Gastroesophageal sphincter (tissue), 4 donors: ENCODE data around the gene LDAF1. TPM values are rescaled to one million over a fixed set of nuclear protein-coding genes. Genes with fewer than 3 reads are reported as not detected.

ENCODE experiments used
- ATAC-seq: fragments of 150-250 bp; one replicate; pipeline ENCODE4 v1.9.1; 2016; ENCODE audit warnings: mild to moderate bottlenecking, moderate library complexity
- H3K27ac ChIP-seq, 4 donors: fragments of 200-600 bp; sonication (generic) in 3 of 4; 1 replicate in 3 of 4; 2 replicates in 1 of 4; pipeline ENCODE4 v1.5.1; 2016 to 2019
- H3K27me3 ChIP-seq: fragments of 200-600 bp; sonication (generic); one replicate; pipeline ENCODE4 v1.5.1; 2019
- H3K36me3 ChIP-seq, 2 donors: fragments of 200-600 bp; sonication (generic); one replicate each; pipeline ENCODE4 v1.5.1; 2019; ENCODE audit warnings: control low read depth in 1 of 2
- H3K4me1 ChIP-seq, 3 donors: fragments of 200-600 bp; sonication (generic); 1 replicate in 2 of 3; 2 replicates in 1 of 3; pipeline ENCODE4 v1.5.1; 2016 to 2019; ENCODE audit warnings: control low read depth in 2 of 3
- H3K4me3 ChIP-seq, 2 donors: fragments of 200-600 bp; sonication (generic); one replicate each; pipeline ENCODE4 v1.5.1; 2019; ENCODE audit warnings: mild to moderate bottlenecking in 1 of 2, moderate library complexity in 1 of 2
- H3K9me3 ChIP-seq, 3 donors: fragments of 200-600 bp; sonication (generic); one replicate each; pipeline ENCODE4 v1.5.1; 2017 to 2019; ENCODE audit warnings: control low read depth in 2 of 3
- CTCF ChIP-seq, 4 experiments: fragments of 200-600 bp in 2 of 4; fragments of 450-650 bp in 2 of 4; sonication (generic) in 1 of 4; IDR thresholded peaks; one replicate each; pipeline ENCODE4 v1.5.1; 2017 to 2019; ENCODE audit warnings: antibody characterized with exemption in 4 of 4, mild to moderate bottlenecking in 2 of 4, moderate library complexity in 2 of 4
- EP300 ChIP-seq: sonication (generic); formaldehyde crosslinking; IDR thresholded peaks from one replicate; pipeline ENCODE4 v1.6.1; 2017; ENCODE audit warnings: antibody characterized with exemption, mild to moderate bottlenecking
- POLR2A ChIP-seq, 2 donors: fragments of 450-650 bp; IDR thresholded peaks; one replicate each; pipeline ENCODE4 v1.6.1; 2017; ENCODE audit warnings: antibody characterized with exemption in 2 of 2, mild to moderate bottlenecking in 2 of 2, moderate library complexity in 1 of 2
- POLR2AphosphoS5 ChIP-seq: sonication (generic); formaldehyde crosslinking; IDR thresholded peaks from one replicate; pipeline ENCODE4 v1.6.1; 2017; ENCODE audit warnings: antibody characterized with exemption
- WGBS, 2 donors: methylation state at CpG; one replicate each; pipeline ENCODE4 v1.1.5; 2018; ENCODE audit warnings: low coverage in 1 of 2; 5-methylcytosine and 5-hydroxymethylcytosine counted together
- total RNA-seq, 4 donors: library from RNA; depleted of rRNA; stranded (reverse); fragments of >200 nt; gene quantifications; one replicate each; pipeline ENCODE4 v1.1.0, GENCODE V29; 2016

LDAF1 gene
- total RNA-seq, 4 donors from 2014 or later: 126 to 170 (median 143) TPM

GRCh38 chr16:21185659-21186325, 27.3 kb downstream of the LDAF1 start:
- H3K27ac ChIP-seq: no peak overlapping the region
- H3K4me1 ChIP-seq: peaks cover 0 to 7% (median 0%) of the 10 kb centered on the region in 3 donors
- H3K27me3 ChIP-seq: no peaks in the 10 kb centered on the region
- no peak for ATAC-seq
- no peaks in the 10 kb centered on the region for H3K9me3 ChIP-seq
- H3K4me3 ChIP-seq: no peak overlapping the region
- peaks cover 0 to 28% of the 10 kb centered on the region in 2 donors for H3K36me3 ChIP-seq
- no peak for TF ChIP-seq EP300
- no peak for TF ChIP-seq CTCF (IDR thresholded peaks at IDR 0.05)
- TF ChIP-seq POLR2AphosphoS5: no peak
- no peak for TF ChIP-seq POLR2A (IDR thresholded peaks at IDR 0.05)
- WGBS, 2 donors: 86 to 93% methylated on average over 7 to 8 of the region's 12 CpGs

GRCh38 chr16:21186326-21186691, 27.8 kb downstream of the LDAF1 start:
- no peak overlapping the region for H3K27ac ChIP-seq
- WGBS, 2 donors: 56 to 67% methylated on average over 3 to 4 of the region's 4 CpGs
- H3K36me3 ChIP-seq: peaks cover 0 to 22% of the 10 kb centered on the region in 2 donors
- H3K4me1 ChIP-seq: peaks cover 0 to 7% (median 0%) of the 10 kb centered on the region in 3 donors
- H3K4me3 ChIP-seq: no peak overlapping the region
- H3K27me3 ChIP-seq: no peaks in the 10 kb centered on the region
- H3K9me3 ChIP-seq: no peaks in the 10 kb centered on the region
- no peak for ATAC-seq
- no peak for TF ChIP-seq EP300
- no peak for TF ChIP-seq POLR2A (IDR thresholded peaks at IDR 0.05)
- TF ChIP-seq POLR2AphosphoS5: no peak
- TF ChIP-seq CTCF (IDR thresholded peaks at IDR 0.05): no peak

- Histone ChIP-seq H3K27ac (no peak overlapping the region), H3K36me3 (no peaks in the 10 kb centered on the region), H3K4me1 (peaks cover 0 to 7% (median 0%) of the 10 kb centered on the region in 3 donors), H3K27me3 (no peaks in the 10 kb centered on the region), H3K4me3 (no peak overlapping the region), H3K9me3 (no peaks in the 10 kb centered on the region)
- 79 to 100% methylated on average over 2 to 5 of the region's 5 CpGs for WGBS, 2 donors
- no peak for ATAC-seq
- TF ChIP-seq POLR2A (IDR thresholded peaks at IDR 0.05) (no peak), POLR2AphosphoS5 (no peak), EP300 (no peak), CTCF (IDR thresholded peaks at IDR 0.05) (no peak)
Observed at GRCh38 chr16:21189311-21189710, 30.8 kb downstream of the LDAF1 start.

GRCh38 chr16:21190013-21190412, 31.5 kb downstream of the LDAF1 start:
- Histone ChIP-seq H3K4me1 (peaks cover 0 to 7% (median 0%) of the 10 kb centered on the region in 3 donors), H3K36me3 (no peaks in the 10 kb centered on the region), H3K4me3 (no peak overlapping the region), H3K27ac (no peak overlapping the region), H3K9me3 (no peaks in the 10 kb centered on the region), H3K27me3 (no peaks in the 10 kb centered on the region)
- TF ChIP-seq POLR2A (IDR thresholded peaks at IDR 0.05) (no peak), EP300 (no peak), CTCF (IDR thresholded peaks at IDR 0.05) (no peak), POLR2AphosphoS5 (no peak)
- no peak for ATAC-seq
- 89 to 95% methylated on average over 3 to 4 of the region's 4 CpGs for WGBS, 2 donors

GRCh38 chr16:21190599-21190998, 32.1 kb downstream of the LDAF1 start:
- TF ChIP-seq CTCF (IDR thresholded peaks at IDR 0.05): no peak
- TF ChIP-seq POLR2A (IDR thresholded peaks at IDR 0.05): no peak
- no peak for TF ChIP-seq POLR2AphosphoS5
- TF ChIP-seq EP300: no peak
- H3K4me3 ChIP-seq: no peak overlapping the region
- no peak for ATAC-seq

More at GRCh38 chr16:21190599-21190998, 32.1 kb downstream of the LDAF1 start:
- peaks cover 0 to 7% (median 0%) of the 10 kb centered on the region in 3 donors for H3K4me1 ChIP-seq
- H3K36me3 ChIP-seq: no peaks in the 10 kb centered on the region
- no peak overlapping the region for H3K27ac ChIP-seq
- H3K27me3 ChIP-seq: no peaks in the 10 kb centered on the region
- no peaks in the 10 kb centered on the region for H3K9me3 ChIP-seq
